ENCODE results near the gene IQGAP3.

Gene IQGAP3

DNA sequence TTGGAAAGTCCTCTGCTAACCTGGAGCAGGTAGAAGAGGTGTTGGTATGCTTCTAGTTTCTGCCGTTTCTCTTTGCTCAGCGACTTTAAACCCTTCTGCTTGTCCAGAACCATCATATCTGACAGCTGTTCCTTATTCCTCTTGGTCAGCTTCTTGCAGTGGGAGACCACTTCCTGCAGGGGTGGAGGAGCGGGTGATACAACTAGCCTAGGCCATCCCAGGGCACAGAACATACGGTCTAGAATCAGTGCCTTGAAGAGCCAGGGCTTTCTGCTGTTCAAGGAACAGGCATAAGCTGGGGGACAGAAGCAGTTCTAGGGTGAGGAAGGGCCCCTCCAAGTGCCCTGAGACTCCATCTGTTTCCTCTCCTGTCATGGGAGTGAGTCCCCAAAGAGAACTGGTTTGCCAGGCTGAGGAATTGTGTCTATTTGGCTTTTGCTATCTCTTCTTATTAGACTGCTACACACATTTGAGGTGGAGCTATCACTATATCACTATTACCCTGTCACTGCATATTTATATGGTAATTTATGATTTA is 32.5 kb downstream of the IQGAP3 start:
- CTCF ChIA-PET, result interaction anchor here (1.1 kb wide), 1 partner anchor 16 kb away, joined by 3 read pairs; no protein-coding TSS in a partner anchor
- Mint-ChIP-seq H3K27ac (no peak overlapping the region), H3K4me3 (no peak overlapping the region), H3K9me3 (no peaks in the 10 kb centered on the region), H3K36me3 (peaks cover 25% of the 10 kb centered on the region), H3K27me3 (no peaks in the 10 kb centered on the region), H3K4me1 (peaks cover 6% of the 10 kb centered on the region)
- DNase-seq, result no peak

DNA sequence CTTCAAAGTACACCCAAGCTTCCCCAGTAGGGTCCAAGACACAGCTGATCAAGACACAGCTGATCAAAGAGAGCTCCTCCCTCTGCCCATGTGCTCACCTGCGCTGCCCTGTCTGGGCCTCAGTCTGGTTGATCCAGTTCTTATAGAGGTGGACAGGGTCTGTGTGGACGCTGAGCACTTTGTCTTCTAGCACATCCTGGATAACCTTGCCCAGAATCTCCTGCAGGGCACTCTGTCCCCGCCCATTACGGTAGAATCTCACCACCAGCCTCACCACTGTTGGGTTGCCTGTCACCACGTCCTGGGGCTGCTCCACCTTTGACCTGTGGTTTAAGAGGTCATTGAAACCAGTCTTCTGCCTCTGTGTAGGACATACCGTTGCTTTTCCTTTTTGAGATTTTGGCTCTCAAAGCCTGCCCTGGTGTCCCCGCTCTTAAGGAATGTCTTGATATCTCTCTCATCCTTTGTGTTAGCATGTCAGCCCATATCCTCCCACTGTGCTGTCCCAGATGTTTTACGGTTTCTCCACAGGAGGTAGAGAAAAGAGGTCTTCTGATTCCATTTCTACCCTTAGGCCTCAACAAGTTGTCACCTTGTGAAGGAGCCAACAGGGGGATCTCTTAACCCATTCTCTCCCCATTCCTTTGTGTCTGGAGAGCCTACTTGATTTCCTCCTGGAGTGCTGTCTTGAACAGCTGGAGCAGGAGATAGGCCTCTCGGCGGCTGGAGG is 33.5 kb downstream of the IQGAP3 start:
- CTCF ChIA-PET, result no interaction called here
- Mint-ChIP-seq H3K27ac (no peak overlapping the region), H3K9me3 (no peaks in the 10 kb centered on the region), H3K4me3 (no peak overlapping the region), H3K36me3 (peaks cover 28% of the 10 kb centered on the region), H3K4me1 (peaks cover 6% of the 10 kb centered on the region), H3K27me3 (no peaks in the 10 kb centered on the region)
- no peak for DNase-seq

- no peak overlapping the region for H3K4me3 Mint-ChIP-seq
- peaks cover 26% of the 10 kb centered on the region for H3K36me3 Mint-ChIP-seq
- H3K9me3 Mint-ChIP-seq, result no peaks in the 10 kb centered on the region
- H3K27ac Mint-ChIP-seq, result no peak overlapping the region
- DNase-seq, result no peak
- peaks cover 6% of the 10 kb centered on the region for H3K4me1 Mint-ChIP-seq
- H3K27me3 Mint-ChIP-seq, result no peaks in the 10 kb centered on the region
- CTCF ChIA-PET, result interaction anchor here (0.7 kb wide), 2 partner anchors 13 to 56 kb away, joined by 3 read pairs; no protein-coding TSS in a partner anchor
Measured at GRCh38 chr1:156537027-156537426, 35.3 kb downstream of the IQGAP3 start.

- Mint-ChIP-seq H3K27me3 (no peaks in the 10 kb centered on the region), H3K9me3 (no peaks in the 10 kb centered on the region), H3K36me3 (peaks cover 28% of the 10 kb centered on the region), H3K4me1 (peaks cover 6% of the 10 kb centered on the region), H3K4me3 (no peak overlapping the region), H3K27ac (no peak overlapping the region)
- DNase-seq, result no peak
- CTCF ChIA-PET, result no interaction called here
Measured at GRCh38 chr1:156534424-156535060, 37.8 kb downstream of the IQGAP3 start.

DNA sequence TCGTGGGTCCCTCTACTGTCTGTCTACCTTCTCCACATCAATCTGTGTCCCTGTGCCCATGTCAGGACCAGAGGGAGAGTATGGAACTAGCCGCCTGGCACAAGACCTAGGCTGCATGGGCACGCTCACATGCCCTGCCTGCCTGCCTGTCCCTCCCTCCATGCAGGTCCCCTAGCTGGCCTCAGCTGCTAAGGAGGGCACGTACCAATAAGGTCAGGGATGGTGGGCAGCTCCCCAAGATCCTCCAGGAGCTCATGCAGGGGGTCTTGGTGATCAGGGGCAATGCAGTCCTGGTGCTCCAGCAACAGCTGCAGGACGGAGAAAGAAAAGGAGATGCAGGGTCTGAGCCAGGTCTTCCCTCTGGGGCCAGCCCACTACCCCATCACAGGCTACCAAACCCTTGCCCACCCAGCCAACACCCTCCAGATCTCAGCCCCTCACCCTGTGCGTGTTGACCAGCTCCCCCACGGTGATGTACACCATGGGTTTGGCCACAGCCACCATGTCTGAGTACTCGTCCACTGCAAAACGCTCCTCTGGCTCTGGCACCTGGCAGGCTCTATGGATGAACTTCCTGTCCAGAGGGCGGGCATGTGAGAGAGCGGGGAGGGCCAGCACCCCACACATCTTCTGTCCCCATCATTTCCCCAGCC is 38.7 kb downstream of the IQGAP3 start:
- no peak overlapping the region for H3K27ac Mint-ChIP-seq
- CTCF ChIA-PET, result interaction anchor here (0.8 kb wide), 1 partner anchor 8 kb away, joined by 3 read pairs; no protein-coding TSS in a partner anchor

GRCh38 chr1:156532374-156532773 is 40.0 kb downstream of the IQGAP3 start:
- CTCF ChIA-PET, result no interaction called here
- no peak overlapping the region for H3K4me3 Mint-ChIP-seq
- no peaks in the 10 kb centered on the region for H3K27me3 Mint-ChIP-seq
- peaks cover 17% of the 10 kb centered on the region for H3K4me1 Mint-ChIP-seq
- DNase-seq, result no peak
- H3K27ac Mint-ChIP-seq, result no peak overlapping the region
- peaks cover 40% of the 10 kb centered on the region for H3K36me3 Mint-ChIP-seq
- no peaks in the 10 kb centered on the region for H3K9me3 Mint-ChIP-seq

More for the DNA sequence above, 38.7 kb downstream of the IQGAP3 start:
- Mint-ChIP-seq H3K27me3 (no peaks in the 10 kb centered on the region), H3K4me1 (peaks cover 6% of the 10 kb centered on the region), H3K4me3 (no peak overlapping the region), H3K9me3 (no peaks in the 10 kb centered on the region), H3K36me3 (peaks cover 29% of the 10 kb centered on the region)
- no peak for DNase-seq

GRCh38 chr1:156530006-156530405 is 42.4 kb downstream of the IQGAP3 start:
- DNase-seq, result no peak
- Mint-ChIP-seq H3K27me3 (no peaks in the 10 kb centered on the region), H3K27ac (no peak overlapping the region), H3K4me1 (peaks cover 34% of the 10 kb centered on the region), H3K36me3 (peaks cover 48% of the 10 kb centered on the region), H3K9me3 (no peaks in the 10 kb centered on the region), H3K4me3 (no peak overlapping the region)
- CTCF ChIA-PET, result no interaction called here

DNA sequence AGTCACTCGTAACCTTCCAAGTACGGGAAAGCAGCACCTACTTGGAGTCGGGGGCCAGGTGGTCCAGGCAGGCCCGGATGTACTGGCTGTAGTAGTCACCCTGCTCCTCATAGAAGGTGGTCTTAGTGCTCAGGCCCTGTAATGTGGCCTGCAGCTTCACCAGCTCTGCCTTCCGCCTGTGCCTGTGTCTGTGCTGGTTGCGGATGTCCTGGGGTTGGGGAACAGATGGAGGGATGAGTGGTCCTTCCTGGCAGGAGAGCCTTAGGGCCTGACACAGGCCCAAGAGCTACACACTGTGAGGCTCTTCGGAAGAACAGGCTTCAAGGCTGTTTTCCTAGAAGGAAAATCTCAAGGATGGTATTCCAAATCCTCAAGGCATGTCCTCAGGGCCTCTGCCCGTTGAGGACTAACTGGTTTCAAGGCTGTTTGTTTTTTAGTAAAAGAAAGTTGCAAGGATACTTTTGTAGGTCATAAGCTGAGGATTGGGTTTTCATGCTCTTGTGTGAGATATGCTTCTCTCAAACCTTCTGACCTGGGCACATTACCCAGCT is 43.4 kb downstream of the IQGAP3 start:
- CTCF ChIA-PET, result interaction anchor here (0.6 to 1.6 kb wide), 4 partner anchors 12 to 48 kb away, joined by 3 to 4 read pairs (median 4); partner anchors contain the start of gene MEF2D
- Mint-ChIP-seq H3K9me3 (no peaks in the 10 kb centered on the region), H3K27ac (no peak overlapping the region)

DNA sequence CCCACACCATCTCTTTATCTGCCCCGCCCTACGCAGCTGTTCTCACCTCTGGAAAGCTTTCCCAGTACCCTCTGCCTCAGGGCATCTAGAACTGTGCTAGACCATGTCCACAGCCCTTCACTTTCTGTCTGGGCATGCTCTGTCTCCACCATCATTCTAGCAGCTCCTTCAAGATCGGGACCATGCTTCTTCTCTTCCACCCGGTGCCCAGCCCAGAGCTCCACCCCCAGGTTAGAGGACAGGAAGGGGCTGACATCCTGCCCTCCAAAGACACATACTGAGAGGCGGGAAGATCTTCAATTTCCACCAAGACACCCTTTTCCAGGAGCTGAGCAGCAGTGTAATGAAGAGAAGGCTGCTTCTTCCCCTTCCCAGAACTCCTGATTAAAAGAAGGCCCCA is 44.1 kb downstream of the IQGAP3 start:
- no peaks in the 10 kb centered on the region for H3K27me3 Mint-ChIP-seq
- H3K4me3 Mint-ChIP-seq, result no peak overlapping the region

More for the DNA sequence above, 43.4 kb downstream of the IQGAP3 start:
- no peak overlapping the region for H3K4me3 Mint-ChIP-seq
- no peak for DNase-seq
- peaks cover 45% of the 10 kb centered on the region for H3K4me1 Mint-ChIP-seq
- H3K36me3 Mint-ChIP-seq, result peaks cover 47% of the 10 kb centered on the region
- H3K27me3 Mint-ChIP-seq, result no peaks in the 10 kb centered on the region

DNA sequence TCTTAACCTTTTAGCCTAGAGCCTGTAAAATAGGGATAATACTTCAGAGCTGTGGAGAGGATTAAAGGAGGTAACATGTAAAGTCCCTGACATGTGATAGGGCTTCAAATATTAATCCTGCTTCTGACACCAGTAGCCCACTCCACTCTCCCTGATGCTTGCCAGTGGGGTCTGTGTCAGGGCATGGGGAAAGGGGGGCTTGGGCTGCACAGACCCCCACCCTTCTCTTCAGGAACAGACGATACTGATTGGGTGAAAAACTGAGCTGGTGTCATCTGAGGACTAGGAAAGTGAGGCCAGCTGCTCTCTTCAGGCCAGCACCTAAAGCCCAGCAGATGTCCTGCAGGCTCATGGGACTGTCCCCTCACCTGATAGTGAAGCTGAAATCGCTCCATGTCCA is 44.8 kb downstream of the IQGAP3 start:
- no peaks in the 10 kb centered on the region for H3K9me3 Mint-ChIP-seq
- no peak overlapping the region for H3K27ac Mint-ChIP-seq
- CTCF ChIA-PET, result interaction anchor here (0.6 to 1.6 kb wide), 6 partner anchors 27 to 102 kb away, joined by 3 to 4 read pairs (median 4); partner anchors contain the start of gene MEF2D
- no peak for DNase-seq
- H3K36me3 Mint-ChIP-seq, result peaks cover 45% of the 10 kb centered on the region
- H3K27me3 Mint-ChIP-seq, result no peaks in the 10 kb centered on the region
- H3K4me1 Mint-ChIP-seq, result peaks cover 47% of the 10 kb centered on the region
- H3K4me3 Mint-ChIP-seq, result no peak overlapping the region

More for the DNA sequence above, 44.1 kb downstream of the IQGAP3 start:
- Mint-ChIP-seq H3K4me1 (peaks cover 47% of the 10 kb centered on the region), H3K36me3 (peaks cover 47% of the 10 kb centered on the region), H3K9me3 (no peaks in the 10 kb centered on the region), H3K27ac (peak overlapping the region; percentile 43)
- CTCF ChIA-PET, result interaction anchor here (0.5 to 1.6 kb wide), 8 partner anchors 27 to 928 kb away, joined by 3 to 4 read pairs (median 4); partner anchors contain the start of gene MEF2D
- DNase-seq, result peak; percentile 35

- Mint-ChIP-seq H3K27me3 (peaks cover 3% of the 10 kb centered on the region), H3K36me3 (peaks cover 39% of the 10 kb centered on the region), H3K4me3 (no peak overlapping the region), H3K27ac (no peak overlapping the region), H3K4me1 (peaks cover 47% of the 10 kb centered on the region), H3K9me3 (no peaks in the 10 kb centered on the region)
- DNase-seq, result no peak
- CTCF ChIA-PET, result interaction anchor here (0.6 to 3.1 kb wide), 9 partner anchors 9 to 140 kb away, joined by 3 to 21 read pairs (median 3); partner anchors contain the start of gene MEF2D
Measured at GRCh38 chr1:156525856-156526489, 46.4 kb downstream of the IQGAP3 start.

DNA sequence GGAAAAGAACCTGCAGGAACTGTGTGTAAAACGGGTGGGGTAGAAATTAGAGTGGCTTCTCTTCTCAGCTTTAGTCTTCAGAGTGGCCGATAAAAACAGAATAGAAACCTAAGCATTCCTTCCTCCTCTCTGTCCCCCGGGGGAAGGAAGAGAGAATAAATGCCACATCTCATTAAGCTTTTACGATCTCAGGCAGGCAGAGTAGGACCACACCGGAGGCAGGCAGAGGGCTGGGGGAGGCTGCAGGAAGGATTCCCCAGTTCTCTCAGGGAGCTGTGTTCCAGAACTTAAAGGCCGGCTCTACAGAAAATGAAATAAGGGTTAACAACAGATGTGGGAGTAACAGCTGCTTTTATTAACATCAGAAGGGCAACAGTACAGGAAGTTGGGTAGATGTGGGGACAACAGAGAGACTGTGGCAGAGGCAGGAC is 47.3 kb downstream of the IQGAP3 start:
- DNase-seq, result no peak
- CTCF ChIA-PET, result interaction anchor here (0.8 to 3.1 kb wide), 9 partner anchors 8 to 68 kb away, joined by 3 to 21 read pairs (median 3); partner anchors contain the start of gene MEF2D
- H3K27ac Mint-ChIP-seq, result peak overlapping the region; percentile 56
- peaks cover 47% of the 10 kb centered on the region for H3K4me1 Mint-ChIP-seq
- peaks cover 34% of the 10 kb centered on the region for H3K36me3 Mint-ChIP-seq
- H3K4me3 Mint-ChIP-seq, result no peak overlapping the region
- H3K27me3 Mint-ChIP-seq, result peaks cover 6% of the 10 kb centered on the region
- H3K9me3 Mint-ChIP-seq, result no peaks in the 10 kb centered on the region

- peaks cover 34% of the 10 kb centered on the region for H3K36me3 Mint-ChIP-seq
- no peak overlapping the region for H3K4me3 Mint-ChIP-seq
- DNase-seq, result no peak
- no peaks in the 10 kb centered on the region for H3K9me3 Mint-ChIP-seq
- peaks cover 47% of the 10 kb centered on the region for H3K4me1 Mint-ChIP-seq
- CTCF ChIA-PET, result interaction anchor here (0.6 to 3.1 kb wide), 8 partner anchors 13 to 79 kb away, joined by 3 to 21 read pairs (median 3); partner anchors contain the start of gene MEF2D
- peaks cover 7% of the 10 kb centered on the region for H3K27me3 Mint-ChIP-seq
- peak overlapping the region; percentile 16 for H3K27ac Mint-ChIP-seq
Measured at GRCh38 chr1:156524481-156524869, 47.9 kb downstream of the IQGAP3 start.

Measured in activated naive CD4-positive, alpha-beta T cell treated with anti-CD3 and anti-CD28 coated beads, Interleukin-2, amount 10 ng/mL, durations not matched to agents 7 days and 5 days (primary cell).